Esophagus (tissue), 2 donors: ENCODE data around the gene MAPK4. TPM values are rescaled to one million over a fixed set of nuclear protein-coding genes. Genes with fewer than 3 reads are reported as not detected.
"Not testable (repeated sequence)": the region's sequence is repeated elsewhere in the genome, so short reads cannot be mapped to it uniquely, and the experiment has no call there.

Experiments
- H3K27ac ChIP-seq, 2 donors: one replicate each; pipeline ENCODE4 v1.5.1; 2013; ENCODE audit warnings: low read depth in 2 of 2, mild to moderate bottlenecking in 2 of 2, inconsistent platforms in 1 of 2, low read length in 1 of 2, moderate library complexity in 1 of 2
- H3K27me3 ChIP-seq, 2 donors: one replicate each; pipeline ENCODE4 v1.6.1; 2013; ENCODE audit warnings: low read length in 2 of 2, control low read depth in 1 of 2, mild to moderate bottlenecking in 1 of 2; ENCODE audit not compliant: insufficient read depth in 2 of 2, control insufficient read depth in 1 of 2
- H3K36me3 ChIP-seq, 2 donors: one replicate each; pipeline ENCODE4 v1.6.1; 2013; ENCODE audit warnings: low read length in 1 of 2; ENCODE audit not compliant: control insufficient read depth in 2 of 2, insufficient read depth in 2 of 2
- H3K4me1 ChIP-seq, 2 donors: one replicate each; pipeline ENCODE4 v1.6.1; 2013; ENCODE audit warnings: low read length in 1 of 2; ENCODE audit not compliant: control insufficient read depth in 2 of 2, insufficient read depth in 2 of 2
- H3K4me3 ChIP-seq, 2 donors: one replicate each; pipeline ENCODE4 v1.5.1; 2013; ENCODE audit warnings: low read length in 2 of 2, mild to moderate bottlenecking in 2 of 2, low read depth in 1 of 2, moderate library complexity in 1 of 2
- H3K9me3 ChIP-seq, 2 donors: one replicate each; pipeline ENCODE4 v1.6.1; 2013; ENCODE audit warnings: mild to moderate bottlenecking in 2 of 2, low read depth in 1 of 2, low read length in 1 of 2, moderate library complexity in 1 of 2; ENCODE audit not compliant: control insufficient read depth in 2 of 2, insufficient read depth in 1 of 2
- WGBS, 2 donors: extraction: QIAGEN DNeasy Blood & Tissue Kit; methylation state at CpG; one replicate each; pipeline ENCODE4 v1.1.7; 2013; 5-methylcytosine and 5-hydroxymethylcytosine counted together
- polyA plus RNA-seq, 2 donors: library from polyadenylated mRNA; stranded (reverse); fragments of 200-250 nt; gene quantifications; one replicate each; pipeline ENCODE4 v1.2.3, GENCODE V29; 2013
- donor health status: healthy with polysubstance abuse.
- donor health status: Bipolar disorder and iron deficiency.

Gene MAPK4
- polyA plus RNA-seq, 2 donors = 0.16 to 0.65 TPM

- WGBS, 2 donors = 80 to 81% methylated on average over 2 of the region's 2 CpGs
- H3K36me3 ChIP-seq = no peaks in the 10 kb centered on the region
- no peaks in the 10 kb centered on the region for H3K4me1 ChIP-seq
- H3K4me3 ChIP-seq = no peak overlapping the region
- H3K9me3 ChIP-seq = no peaks in the 10 kb centered on the region
- no peaks in the 10 kb centered on the region for H3K27me3 ChIP-seq
- no peak overlapping the region for H3K27ac ChIP-seq
These were observed 11.7 kb downstream of the MAPK4 start for GRCh38 chr18:50571606-50572005.

- H3K4me3 ChIP-seq, H3K36me3 ChIP-seq, H3K9me3 ChIP-seq, H3K27ac ChIP-seq, H3K4me1 ChIP-seq, H3K27me3 ChIP-seq: not testable (repeated sequence)
- WGBS, 2 donors = 88% methylated on average over 3 of the region's 3 CpGs
These were observed 13.3 kb downstream of the MAPK4 start for GRCh38 chr18:50573196-50573595.

- WGBS, 2 donors = 77 to 81% methylated on average over 3 of the region's 3 CpGs
- Histone ChIP-seq H3K4me1 (no peaks in the 10 kb centered on the region), H3K36me3 (no peaks in the 10 kb centered on the region), H3K9me3 (no peaks in the 10 kb centered on the region), H3K4me3 (no peak overlapping the region), H3K27ac (no peak overlapping the region), H3K27me3 (no peaks in the 10 kb centered on the region)
These were observed 13.8 kb downstream of the MAPK4 start for GRCh38 chr18:50573679-50574078.

GRCh38 chr18:50578030-50578429 lies 18.1 kb downstream of the MAPK4 start:
- H3K36me3 ChIP-seq = no peaks in the 10 kb centered on the region
- no peaks in the 10 kb centered on the region for H3K27me3 ChIP-seq
- H3K4me1 ChIP-seq = no peaks in the 10 kb centered on the region
- no peaks in the 10 kb centered on the region for H3K9me3 ChIP-seq
- 69 to 71% methylated on average over 6 of the region's 6 CpGs for WGBS, 2 donors
- no peak overlapping the region for H3K4me3 ChIP-seq
- H3K27ac ChIP-seq = no peak overlapping the region

GRCh38 chr18:50578651-50579050 lies 18.8 kb downstream of the MAPK4 start:
- no peaks in the 10 kb centered on the region for H3K9me3 ChIP-seq
- H3K27ac ChIP-seq = no peak overlapping the region
- no peaks in the 10 kb centered on the region for H3K4me1 ChIP-seq
- no peaks in the 10 kb centered on the region for H3K27me3 ChIP-seq
- H3K4me3 ChIP-seq = no peak overlapping the region
- H3K36me3 ChIP-seq = no peaks in the 10 kb centered on the region
- WGBS, 2 donors = 52 to 59% methylated on average over 3 of the region's 3 CpGs

GRCh38 chr18:50579061-50579774 lies 19.3 kb downstream of the MAPK4 start:
- 57 to 68% methylated on average over 3 of the region's 3 CpGs for WGBS, 2 donors
- no peaks in the 10 kb centered on the region for H3K9me3 ChIP-seq
- no peak overlapping the region for H3K27ac ChIP-seq
- no peaks in the 10 kb centered on the region for H3K4me1 ChIP-seq
- no peaks in the 10 kb centered on the region for H3K27me3 ChIP-seq
- H3K36me3 ChIP-seq = no peaks in the 10 kb centered on the region
- H3K4me3 ChIP-seq = no peak overlapping the region

- Histone ChIP-seq H3K27me3 (no peaks in the 10 kb centered on the region), H3K9me3 (no peaks in the 10 kb centered on the region), H3K36me3 (no peaks in the 10 kb centered on the region), H3K4me1 (no peaks in the 10 kb centered on the region), H3K27ac (no peak overlapping the region), H3K4me3 (no peak overlapping the region)
- 89 to 90% methylated on average over 1 of the region's 1 CpG for WGBS, 2 donors
These were observed 21.6 kb downstream of the MAPK4 start for GRCh38 chr18:50581517-50581916.

- Histone ChIP-seq H3K27me3 (no peaks in the 10 kb centered on the region), H3K4me1 (no peaks in the 10 kb centered on the region), H3K4me3 (no peak overlapping the region), H3K9me3 (no peaks in the 10 kb centered on the region), H3K36me3 (no peaks in the 10 kb centered on the region), H3K27ac (no peak overlapping the region)
- WGBS, 2 donors = 78 to 85% methylated on average over 4 of the region's 4 CpGs
These were observed 22.6 kb downstream of the MAPK4 start for GRCh38 chr18:50582500-50582899.

GRCh38 chr18:50586710-50587109 lies 26.8 kb downstream of the MAPK4 start:
- Histone ChIP-seq H3K36me3 (no peaks in the 10 kb centered on the region), H3K27me3 (no peaks in the 10 kb centered on the region), H3K9me3 (peaks cover 0 to 2% of the 10 kb centered on the region in 2 donors), H3K4me3 (no peak overlapping the region), H3K27ac (no peak overlapping the region), H3K4me1 (peaks cover 0 to 2% of the 10 kb centered on the region in 2 donors)

GRCh38 chr18:50590593-50590992 lies 30.7 kb downstream of the MAPK4 start:
- Histone ChIP-seq H3K27ac (no peak overlapping the region), H3K36me3 (no peaks in the 10 kb centered on the region), H3K27me3 (no peaks in the 10 kb centered on the region), H3K9me3 (peaks cover 0 to 2% of the 10 kb centered on the region in 2 donors), H3K4me1 (peaks cover 0 to 2% of the 10 kb centered on the region in 2 donors), H3K4me3 (no peak overlapping the region)
- 75 to 85% methylated on average over 3 of the region's 3 CpGs for WGBS, 2 donors
